Measurements from ENCODE around the gene ZCCHC2.

Gene ZCCHC2

GRCh38 chr18:62522504-62523254 lies at the start of gene ZCCHC2:
Gene ZCCHC2 (plus strand): TSS chr18:62523025. CDS start chr18:62523425, 400 bp downstream.
- in situ Hi-C loops (cut with MboI; ENCODE audit: low sequenced_read_pairs) = no loop called here

DNA sequence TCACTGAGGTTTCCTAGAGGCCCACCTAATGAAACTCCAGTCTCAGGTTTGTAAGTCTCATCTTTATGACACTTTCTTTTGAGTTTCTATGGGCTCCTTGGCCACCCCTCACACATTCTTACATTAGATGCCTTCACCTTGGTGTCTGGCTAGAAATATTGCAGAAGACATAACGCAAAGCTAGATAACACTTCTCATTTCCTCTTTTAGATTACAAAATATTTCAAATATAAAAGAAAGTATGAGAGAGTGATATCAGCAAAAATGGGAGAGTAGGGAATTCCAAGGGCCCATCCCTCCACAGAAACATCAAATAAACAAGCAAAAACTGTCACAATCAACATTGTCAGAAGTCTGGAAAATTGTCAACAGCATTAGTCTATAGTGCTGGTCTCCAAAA lies 43.3 kb upstream of the ZCCHC2 start:
- in situ Hi-C loops (cut with MboI; ENCODE audit: low sequenced_read_pairs) = no loop called here

DNA sequence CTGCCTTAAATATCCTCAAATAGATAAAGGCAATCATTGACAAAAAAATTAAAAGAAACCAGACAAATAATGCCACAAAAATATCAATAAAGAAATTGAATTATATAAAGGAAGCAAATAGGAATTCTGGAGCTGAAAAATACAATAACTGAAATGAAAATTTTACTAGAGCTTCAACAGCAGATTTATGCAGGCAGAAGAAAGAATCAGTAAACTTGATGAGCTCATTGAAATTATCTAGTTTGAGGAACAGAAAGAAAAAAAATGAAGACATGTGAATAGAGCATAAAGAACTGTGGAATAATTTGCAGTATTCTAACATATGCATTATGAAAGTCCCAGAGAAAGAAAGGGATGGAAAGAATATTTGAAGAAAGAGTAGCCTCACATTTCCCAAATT lies 41.9 kb upstream of the ZCCHC2 start:
- in situ Hi-C loops (cut with MboI; ENCODE audit: low sequenced_read_pairs) = no loop called here

- in situ Hi-C loops (cut with MboI; ENCODE audit: low sequenced_read_pairs) = no loop called here
These were observed 37.9 kb upstream of the ZCCHC2 start for GRCh38 chr18:62484941-62485340.

GRCh38 chr18:62485684-62486083 lies 37.1 kb upstream of the ZCCHC2 start:
- in situ Hi-C loops (cut with MboI; ENCODE audit: low sequenced_read_pairs) = no loop called here

DNA sequence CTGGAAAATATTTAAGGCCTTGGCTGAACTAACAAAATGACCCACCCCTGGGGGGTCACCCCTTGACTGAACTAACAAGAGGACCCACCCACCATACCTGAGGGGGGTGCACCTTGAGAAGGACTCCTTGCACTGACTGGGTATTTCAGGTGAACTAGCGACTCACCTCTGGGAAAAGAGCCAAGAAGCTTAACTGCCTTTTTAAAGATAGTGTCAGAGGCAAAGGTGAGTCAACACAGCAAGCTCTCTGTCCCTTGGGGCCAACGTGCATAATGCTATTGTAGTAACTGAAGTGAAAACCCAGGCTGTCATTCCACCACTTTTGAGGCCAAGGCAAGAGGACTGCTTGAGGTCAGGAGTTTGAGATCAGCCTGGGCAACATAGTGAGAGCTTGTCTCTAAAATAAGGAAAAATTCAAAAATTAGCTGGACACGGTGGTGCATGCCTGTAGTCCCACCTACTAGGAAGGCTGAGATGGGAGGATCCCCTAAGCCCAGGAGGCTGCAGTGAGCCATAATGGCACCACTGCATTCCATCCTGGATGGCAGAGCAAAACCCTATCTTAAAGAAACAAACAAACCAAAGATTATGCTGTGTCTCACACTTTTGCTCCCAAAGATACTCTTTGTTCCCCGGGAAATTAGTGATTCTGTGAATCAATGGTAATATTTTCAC lies 36.4 kb upstream of the ZCCHC2 start:
- in situ Hi-C loops (cut with MboI; ENCODE audit: low sequenced_read_pairs) = no loop called here

GRCh38 chr18:62487161-62487560 lies 35.7 kb upstream of the ZCCHC2 start:
- in situ Hi-C loops (cut with MboI; ENCODE audit: low sequenced_read_pairs) = no loop called here

- in situ Hi-C loops (cut with MboI; ENCODE audit: low sequenced_read_pairs) = no loop called here
These were observed 31.7 kb upstream of the ZCCHC2 start for GRCh38 chr18:62490967-62491695.

GRCh38 chr18:62493033-62493862 lies 29.6 kb upstream of the ZCCHC2 start:
- in situ Hi-C loops (cut with MboI; ENCODE audit: low sequenced_read_pairs) = no loop called here

DNA sequence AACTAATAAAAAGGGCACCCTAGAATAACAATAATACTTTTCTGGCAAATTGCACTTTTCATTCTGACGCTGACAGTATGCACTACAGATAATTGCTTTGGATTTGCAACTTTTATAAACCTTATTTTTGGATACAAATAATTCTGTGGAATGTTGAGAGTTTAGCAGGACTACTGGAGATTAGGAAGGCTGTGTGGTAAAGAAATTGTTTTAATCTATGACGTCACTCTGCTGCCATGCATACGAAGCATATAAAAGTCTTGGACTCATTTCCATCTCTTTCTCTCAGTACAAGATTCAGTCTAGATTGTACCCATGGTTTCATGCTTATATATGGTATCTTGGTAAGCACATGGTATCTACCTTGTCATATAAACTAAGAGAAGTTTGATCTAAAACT lies 28.1 kb upstream of the ZCCHC2 start:
- in situ Hi-C loops (cut with MboI; ENCODE audit: low sequenced_read_pairs) = no loop called here

GRCh38 chr18:62496262-62496661 lies 26.6 kb upstream of the ZCCHC2 start:
- in situ Hi-C loops (cut with MboI; ENCODE audit: low sequenced_read_pairs) = no loop called here

GRCh38 chr18:62497190-62497772 lies 25.5 kb upstream of the ZCCHC2 start:
- in situ Hi-C loops (cut with MboI; ENCODE audit: low sequenced_read_pairs) = no loop called here

DNA sequence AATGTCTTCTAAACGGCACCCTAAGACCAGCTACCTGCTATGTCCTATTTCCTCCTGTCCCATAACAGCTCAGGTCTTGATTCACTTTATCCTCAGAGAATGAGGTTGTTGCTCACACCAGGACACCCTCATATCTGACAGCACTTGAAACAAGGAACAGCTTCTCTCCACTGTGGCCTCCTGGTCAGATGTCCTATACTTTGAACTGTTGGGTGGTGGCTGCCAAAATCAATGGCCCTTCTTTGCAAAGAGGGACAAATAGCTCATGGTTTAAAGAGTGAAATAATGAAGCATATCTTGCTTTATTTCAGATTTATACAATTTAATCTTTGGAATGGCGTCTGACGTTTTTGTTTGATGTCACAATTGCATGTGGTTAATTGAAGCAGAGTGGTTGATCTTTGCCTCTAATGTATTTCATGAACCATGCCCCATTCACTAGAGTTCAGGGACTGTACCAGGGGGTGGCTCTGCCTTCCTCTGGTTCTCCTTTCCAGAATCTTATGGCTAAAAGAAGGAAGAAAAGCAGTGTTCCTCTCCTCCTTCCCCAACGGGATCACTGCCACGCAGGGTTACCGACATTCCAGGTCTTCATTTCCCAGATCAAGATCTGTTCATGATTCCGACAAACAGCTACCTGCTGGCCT lies 24.1 kb upstream of the ZCCHC2 start:
- in situ Hi-C loops (cut with MboI; ENCODE audit: low sequenced_read_pairs) = no loop called here

DNA sequence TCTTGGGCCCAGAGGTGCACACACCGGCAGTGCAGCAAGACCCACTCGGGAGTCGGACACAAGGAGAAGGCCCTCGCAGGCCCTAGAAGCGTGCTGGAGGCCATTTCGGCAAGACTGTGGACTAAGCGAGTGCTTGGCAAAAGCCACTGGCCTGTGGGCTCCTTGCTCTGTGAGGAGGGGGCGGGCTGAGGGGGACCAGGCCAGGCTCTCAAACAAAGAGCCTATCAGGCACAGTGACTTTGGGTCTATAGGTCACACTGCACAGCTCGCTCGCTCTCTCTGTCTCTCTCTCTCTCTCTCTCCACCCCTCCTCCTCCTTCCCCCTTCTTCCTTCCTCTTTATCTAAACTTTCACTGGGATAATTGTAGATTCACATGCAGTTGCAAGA lies 23.6 kb upstream of the ZCCHC2 start:
- in situ Hi-C loops (cut with MboI; ENCODE audit: low sequenced_read_pairs) = no loop called here

DNA sequence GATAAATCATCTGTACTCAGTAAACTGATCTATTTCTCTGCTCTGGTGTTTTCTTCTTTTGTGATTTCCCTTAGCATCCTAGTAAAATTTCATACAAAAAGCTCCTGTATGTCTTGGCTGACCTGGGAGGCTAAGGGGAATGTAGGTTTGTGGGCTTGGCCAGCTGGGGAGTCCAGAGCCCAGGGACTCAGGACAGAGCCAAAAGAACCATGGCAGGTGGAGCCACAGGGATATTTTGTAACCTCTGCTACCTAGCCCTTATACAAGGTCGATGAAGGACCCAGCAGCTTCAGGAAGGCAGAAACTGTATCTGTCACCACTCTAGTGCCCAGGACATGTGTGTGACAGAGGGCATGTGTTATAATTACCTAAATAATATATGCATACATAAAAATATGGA lies 22.7 kb upstream of the ZCCHC2 start:
- in situ Hi-C loops (cut with MboI; ENCODE audit: low sequenced_read_pairs) = no loop called here

DNA sequence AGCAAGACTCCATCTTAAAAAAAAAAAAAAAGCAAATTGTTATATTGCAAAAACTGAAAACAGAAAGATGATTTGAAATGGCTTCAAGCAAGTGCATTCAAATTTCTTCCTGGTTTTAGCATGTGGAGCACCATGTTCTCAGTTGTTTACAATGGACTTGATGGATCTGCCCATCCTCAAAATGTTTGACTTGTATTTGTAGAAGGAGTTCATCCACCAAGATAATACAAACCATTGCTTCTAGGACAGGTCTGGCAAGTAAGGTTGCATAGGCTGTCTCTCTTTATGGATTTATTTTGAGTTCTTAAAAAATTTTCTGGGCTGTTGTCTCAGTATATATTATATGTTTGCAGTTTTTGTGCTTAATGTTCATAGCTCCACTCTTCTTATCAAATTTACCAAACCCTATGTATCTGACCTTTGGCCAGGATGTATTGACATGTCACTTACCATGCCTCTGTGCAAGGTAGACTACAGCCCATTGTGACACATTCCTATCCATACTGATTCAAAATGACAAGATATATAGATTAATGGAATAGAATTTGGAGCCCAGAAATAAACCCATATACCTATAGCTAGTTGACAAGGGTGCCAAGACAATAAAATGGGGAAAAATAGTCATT lies 21.7 kb upstream of the ZCCHC2 start:
- in situ Hi-C loops (cut with MboI; ENCODE audit: low sequenced_read_pairs) = no loop called here

DNA sequence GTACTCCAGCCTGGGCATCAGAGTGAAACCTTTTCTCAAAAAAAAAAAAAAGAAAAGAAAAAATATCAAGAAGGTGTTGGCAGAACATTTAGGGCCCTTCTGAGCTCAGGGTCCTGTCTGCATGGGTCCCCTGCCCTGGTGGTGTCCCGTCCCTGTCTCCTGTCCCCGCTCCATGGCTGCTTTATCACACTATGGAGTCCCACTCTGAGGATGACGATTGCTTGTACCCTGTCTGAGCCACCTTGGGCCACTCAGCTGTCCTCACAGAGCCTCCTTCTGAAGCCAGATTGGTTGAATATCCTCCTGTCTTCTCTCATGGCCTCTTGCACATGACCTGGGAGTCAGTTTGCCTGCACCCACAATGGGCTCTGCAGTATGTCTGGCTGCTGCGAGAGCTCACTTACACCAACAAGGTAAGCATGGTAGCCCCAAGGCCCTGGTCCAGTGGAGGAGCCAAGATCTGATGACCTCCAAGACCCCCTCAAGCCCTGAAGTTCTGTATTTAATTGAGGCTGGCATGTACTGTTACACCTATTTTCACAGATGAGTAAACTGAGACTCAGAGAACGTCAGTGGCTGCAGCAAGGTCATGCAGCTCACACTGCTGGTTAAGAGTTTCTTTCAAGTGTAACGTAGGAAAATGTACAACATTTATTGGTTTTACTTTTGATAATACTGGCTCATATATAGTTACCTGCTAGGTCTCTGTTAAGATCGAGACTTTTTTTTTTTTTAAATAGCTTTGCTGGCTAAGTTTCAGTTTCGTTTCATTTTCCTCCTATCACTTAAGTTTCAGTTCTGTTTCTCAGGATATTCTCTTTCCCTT lies 16.9 kb upstream of the ZCCHC2 start:
- in situ Hi-C loops (cut with MboI; ENCODE audit: low sequenced_read_pairs) = no loop called here

GRCh38 chr18:62506495-62507143 lies 16.2 kb upstream of the ZCCHC2 start:
- in situ Hi-C loops (cut with MboI; ENCODE audit: low sequenced_read_pairs) = no loop called here
